Superior temporal gyrus (tissue), 1 donor: ENCODE measurements around the gene ITPR1.

Source experiments
- DNase-seq: peaks from one replicate; pipeline ENCODE4 v3.0.0-alpha.2; 2016; ENCODE audit errors: extremely low spot score

Gene ITPR1

DNA sequence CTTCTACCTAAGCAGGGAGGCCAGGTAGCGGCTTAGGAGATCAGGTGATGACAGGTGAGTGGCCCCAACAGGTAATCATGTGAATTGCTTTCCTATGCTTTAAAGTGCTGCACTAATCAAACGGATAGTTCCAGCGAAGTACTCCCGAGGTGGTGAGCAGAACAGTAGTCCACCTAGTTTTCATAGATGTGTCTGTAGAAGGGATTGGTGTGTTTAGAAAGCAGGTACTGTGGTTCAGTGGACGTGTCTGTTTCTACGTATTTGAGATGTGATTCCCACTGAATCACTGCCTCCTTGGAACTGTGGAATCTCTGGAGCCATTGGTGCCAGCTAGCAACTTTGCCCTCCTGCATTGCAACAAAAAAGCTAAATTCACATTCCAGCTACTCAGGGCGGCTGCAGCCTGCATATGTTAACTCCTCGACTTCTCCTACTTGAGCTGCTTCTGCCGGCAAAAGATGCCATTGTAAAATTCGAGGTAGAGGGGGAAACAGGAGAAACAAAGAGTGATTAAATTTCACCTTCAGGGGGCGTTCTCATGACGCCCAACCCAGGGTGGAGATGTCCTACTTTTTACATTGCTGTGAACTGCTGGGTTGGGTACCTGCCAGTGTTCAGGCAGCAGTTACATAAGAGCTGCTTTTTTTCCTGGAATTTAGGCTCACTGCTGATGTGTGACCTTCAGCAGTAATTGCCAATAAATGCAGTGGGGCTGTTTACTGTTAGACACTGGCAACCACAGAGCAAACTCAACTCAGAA is 227.3 kb downstream of the ITPR1 start:
- DNase-seq = peak; percentile 79

DNA sequence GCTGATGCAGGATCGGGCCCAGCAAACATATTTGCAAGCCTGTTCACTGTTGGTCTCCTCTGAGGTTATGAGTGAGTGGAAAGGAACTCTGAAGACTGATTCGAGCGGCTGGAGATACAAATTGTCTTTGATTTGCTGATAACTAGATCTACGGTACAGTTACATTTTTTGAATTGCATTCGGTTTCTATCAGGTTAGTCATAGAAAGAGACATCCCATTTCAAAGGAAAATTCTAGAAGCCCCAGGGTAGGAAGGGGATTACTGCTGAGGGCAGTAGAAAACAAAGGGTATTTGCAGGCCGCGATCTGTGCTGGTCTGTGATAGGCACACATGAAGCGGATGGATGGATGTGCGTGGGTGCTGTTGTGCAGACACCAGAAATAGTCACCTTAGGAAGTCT is 228.4 kb downstream of the ITPR1 start:
- DNase-seq = no peak

DNA sequence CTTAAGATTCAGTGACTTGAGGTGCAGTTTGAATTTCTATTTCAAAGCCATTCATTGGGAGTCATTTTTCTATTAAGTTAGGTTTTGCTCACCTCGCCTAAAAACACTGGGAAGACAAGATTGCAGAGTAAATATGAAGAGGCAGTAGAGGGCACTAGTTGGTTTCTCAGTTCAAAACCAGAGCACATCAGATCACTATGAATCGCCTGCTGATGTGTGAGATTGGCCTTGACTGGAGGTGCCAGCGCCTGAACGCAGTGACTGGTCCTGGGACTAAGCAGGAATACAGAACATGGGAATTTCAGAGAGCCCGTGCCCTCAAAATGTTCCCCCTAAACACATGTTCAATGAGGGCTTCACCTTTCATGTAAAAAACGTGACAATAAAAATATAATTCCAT is 229.0 kb downstream of the ITPR1 start:
- DNase-seq = peak; percentile 65

DNA sequence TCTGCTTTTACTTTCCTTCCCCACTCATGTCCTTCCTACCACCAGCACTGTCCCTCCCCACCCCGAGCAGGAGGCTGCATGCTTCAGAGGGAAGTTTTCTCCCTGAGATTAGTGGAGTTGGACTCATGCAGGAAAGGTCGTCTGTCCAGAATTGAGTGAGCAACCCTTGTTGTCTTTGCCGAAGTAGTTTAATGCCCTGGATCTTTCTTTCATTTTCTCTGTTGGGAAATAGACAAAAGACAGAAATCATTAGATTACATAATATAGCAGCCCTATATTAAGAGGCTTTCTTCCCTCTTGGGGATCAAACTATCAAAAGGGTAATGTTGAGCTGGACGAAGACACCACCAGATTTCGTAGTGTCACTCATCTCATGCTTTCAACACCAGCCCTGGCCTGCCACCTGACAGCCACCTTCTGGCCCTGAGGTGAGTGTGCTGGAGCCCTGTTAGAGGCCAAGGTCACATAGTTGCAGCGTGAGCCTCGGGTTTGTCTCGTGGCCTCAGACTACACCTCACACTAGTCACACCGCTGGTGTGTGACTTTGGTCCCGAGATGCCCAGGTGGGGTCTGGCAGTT is 231.0 kb downstream of the ITPR1 start:
- DNase-seq = no peak

DNA sequence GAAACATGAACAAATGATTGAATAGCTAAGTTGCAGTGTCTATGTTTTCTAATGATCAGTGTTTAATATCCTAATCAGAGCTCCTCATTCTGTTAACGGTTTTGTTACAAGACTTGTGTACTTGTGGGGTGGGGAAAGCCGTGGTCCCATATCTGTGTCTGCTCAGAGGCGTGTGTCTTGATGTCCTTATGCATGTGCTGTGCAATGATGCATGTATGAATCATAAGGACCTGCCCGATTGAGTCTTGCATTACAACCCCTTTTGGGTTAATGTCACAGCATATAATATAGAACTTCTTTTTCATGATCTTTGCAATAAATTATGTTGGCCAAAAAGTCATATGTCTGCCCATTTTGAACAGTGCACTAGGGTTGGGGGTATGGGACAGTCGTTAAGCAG is 233.4 kb downstream of the ITPR1 start:
- DNase-seq = no peak

DNA sequence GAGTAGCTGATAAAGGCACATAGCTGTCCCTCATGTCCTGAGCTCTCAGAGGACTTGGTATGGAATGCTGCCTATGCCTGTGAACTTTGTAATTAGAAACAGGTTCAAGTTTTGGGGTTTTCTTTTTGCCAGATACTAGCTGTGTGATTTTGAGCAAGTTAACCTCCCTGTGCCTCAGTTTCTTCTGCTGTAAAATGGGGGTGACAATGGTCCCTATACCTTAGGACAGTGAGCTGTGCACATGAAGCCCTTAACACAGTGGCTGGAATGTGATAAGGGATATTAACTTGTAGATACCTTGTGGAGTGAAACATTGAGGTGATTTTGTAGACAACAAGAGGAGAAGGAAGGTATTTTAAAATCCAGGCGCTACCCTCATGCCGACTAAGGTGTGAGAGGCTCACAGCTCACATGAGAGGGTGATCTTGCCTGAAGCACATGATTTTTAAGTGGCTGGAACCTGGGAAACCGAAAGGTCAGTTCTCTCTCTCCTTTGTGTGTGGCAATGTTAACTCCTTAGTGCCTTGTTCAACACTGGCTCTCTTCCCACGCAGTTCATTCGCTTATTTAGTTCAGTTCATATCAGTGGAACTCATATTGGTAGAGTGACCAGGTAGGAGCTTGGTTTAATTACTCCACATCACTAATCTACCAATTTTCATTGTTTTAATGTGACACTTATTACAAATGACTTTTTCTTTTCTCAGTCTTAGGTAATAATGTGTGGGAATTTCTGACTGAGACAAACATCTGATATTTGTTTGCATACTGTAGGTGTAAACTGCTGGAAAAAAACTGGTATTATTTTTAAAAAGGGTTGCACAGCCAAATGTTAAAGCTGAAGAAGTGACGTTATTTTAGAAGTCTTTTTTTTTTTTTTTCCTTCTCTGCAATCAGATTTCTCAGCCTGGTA is 236.2 kb downstream of the ITPR1 start:
- DNase-seq = peak; percentile 60

DNA sequence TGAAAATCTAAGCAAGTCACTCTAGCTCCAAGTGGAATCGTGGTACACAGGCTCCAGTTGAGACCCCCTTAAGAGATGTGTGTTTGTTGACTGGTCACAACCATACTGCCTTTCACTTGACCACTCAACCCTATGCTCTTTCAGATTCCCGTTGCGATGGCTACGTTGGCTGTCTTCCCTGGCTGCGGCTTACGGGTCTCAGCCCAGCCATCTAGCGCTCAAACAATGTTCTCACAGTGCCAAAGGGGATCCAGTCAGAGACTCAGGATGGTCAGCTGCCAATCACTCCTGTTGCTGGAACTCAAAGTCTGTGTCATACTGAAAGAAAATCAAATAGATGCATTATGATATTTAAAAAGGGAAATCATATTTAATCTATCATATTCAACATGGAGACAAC is 237.6 kb downstream of the ITPR1 start:
- DNase-seq = peak; percentile 65

DNA sequence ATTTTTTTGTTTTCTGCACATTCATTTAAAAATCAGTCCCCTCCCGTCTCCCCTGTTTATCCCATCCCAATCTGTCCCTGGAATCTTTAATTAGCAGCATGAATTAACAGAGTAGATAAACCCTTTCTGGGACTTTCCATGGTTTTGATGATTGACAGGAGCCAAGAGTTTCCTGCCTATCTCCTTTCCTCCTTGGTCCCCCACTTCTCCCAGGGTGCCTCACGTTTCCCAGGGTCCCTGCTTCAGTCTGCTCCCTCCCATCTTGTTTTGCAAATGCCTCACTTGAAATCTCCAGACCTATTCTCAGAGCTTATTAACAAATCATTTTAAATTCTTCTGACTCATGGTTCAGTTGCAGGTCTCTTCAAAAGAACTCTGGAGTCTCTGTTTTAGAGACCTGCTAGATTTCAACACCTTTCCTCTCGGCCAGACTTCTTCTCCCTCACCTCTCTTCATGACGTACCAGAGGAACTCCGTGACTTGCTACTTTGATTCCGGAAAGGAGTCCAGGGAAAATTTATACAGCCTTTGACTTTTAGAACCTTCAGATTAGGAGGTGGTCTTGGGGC is 238.5 kb downstream of the ITPR1 start:
- DNase-seq = no peak

DNA sequence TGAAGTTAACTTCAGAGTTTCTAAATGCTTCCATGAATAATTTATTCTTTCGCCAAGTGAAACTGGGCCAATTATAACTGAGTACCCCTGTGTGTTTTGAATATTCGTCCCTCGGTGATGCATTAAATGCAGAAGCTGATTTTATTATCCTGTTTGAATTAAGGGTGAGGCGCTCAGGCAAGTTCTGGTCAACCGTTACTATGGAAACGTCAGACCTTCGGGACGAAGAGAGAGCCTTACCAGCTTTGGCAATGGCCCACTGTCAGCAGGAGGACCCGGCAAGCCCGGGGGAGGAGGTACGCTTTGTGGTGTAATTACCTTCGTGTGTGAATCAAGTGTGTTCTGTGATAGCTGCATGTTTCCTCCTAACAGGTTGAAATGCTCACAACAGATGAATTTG is 239.8 kb downstream of the ITPR1 start:
- DNase-seq = no peak

DNA sequence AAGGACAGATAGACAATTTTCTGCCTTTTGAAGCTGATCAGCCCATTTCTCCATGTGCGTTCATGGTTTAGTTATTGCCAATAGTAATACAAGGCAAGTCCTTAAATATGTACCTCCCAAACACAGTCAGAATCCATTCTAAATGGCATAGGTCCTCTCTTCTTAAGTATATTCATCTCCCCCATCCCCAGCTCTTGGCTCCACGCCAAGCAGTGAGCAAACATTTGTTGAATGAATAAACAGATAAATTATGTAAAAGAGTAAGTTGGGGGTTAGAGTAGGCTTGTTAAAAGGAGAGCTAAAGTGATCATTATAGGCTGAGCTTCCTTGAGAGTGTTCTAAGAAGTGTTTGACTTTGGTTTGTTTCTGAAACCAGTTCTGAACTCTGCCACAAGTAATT is 241.3 kb downstream of the ITPR1 start:
- DNase-seq = no peak

DNA sequence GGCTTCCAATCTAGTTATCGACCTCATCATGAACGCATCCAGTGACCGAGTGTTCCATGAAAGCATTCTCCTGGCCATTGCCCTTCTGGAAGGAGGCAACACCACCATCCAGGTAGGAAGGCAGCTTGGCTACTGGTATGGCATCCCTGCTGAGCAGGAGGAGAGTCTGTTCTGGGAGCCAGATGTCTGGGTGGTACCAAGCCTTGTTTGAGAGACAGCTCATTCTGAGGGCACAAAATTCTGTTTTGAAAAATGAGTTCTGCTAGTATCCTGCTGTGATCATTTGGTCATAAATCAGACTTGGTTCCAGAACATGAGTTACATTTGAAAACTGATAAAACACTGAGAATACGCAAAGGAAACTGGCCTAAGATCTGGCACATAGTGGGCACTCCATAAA is 242.1 kb downstream of the ITPR1 start:
- no peak for DNase-seq

DNA sequence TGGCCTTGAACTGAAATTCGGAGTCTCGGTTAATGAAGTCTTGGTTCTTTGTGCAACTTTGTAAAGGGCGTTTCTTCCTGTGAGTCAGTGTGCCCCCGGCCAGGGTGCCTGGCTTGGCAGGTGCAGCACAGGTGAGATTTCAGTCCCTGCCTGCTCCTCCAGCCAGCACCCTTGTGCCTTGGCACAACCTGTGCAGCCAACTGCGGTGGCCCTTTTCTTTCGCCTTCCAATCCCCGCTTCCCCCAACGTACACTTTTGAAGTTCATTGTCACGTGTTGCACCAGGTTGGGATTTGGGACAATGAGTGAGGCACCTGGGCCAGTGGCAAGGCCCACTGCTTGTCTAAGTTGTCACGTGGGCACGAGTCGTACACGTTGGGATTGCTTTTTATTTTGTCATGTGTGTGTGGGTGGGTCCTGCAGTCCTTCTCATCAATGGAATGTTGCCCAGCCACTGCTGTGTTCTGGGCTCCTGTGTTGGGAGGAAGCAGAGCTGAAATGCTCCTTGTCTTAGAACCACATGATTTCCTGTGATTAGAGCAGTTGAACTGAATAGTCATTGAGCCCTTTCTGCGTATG is 243.2 kb downstream of the ITPR1 start:
- no peak for DNase-seq

DNA sequence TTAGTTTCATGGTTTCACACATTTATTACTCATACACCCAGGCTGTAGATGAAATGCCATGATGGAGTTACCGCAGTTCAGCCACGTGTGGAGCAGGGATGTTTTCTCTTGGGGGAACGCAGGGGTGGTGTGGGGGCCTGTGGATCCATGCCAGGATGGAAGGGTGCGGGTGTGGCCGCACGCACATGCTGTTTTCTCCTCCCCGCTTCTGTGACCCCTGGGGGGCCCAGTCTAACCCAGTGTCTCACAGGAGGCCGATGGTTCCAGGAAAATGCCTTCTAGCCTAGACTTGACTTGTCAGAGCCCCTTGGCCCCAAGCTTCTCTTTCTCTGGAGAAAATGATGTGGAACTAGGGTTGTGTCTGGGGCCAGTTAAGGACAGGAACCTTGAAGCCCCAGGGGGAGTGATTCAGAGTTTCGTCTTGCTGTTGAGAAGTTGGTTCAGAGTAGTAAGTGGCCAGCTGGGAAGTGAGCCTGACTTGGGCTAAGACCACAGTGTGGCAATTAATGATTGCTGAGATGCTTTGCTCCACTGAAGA is 245.7 kb downstream of the ITPR1 start:
- no peak for DNase-seq

DNA sequence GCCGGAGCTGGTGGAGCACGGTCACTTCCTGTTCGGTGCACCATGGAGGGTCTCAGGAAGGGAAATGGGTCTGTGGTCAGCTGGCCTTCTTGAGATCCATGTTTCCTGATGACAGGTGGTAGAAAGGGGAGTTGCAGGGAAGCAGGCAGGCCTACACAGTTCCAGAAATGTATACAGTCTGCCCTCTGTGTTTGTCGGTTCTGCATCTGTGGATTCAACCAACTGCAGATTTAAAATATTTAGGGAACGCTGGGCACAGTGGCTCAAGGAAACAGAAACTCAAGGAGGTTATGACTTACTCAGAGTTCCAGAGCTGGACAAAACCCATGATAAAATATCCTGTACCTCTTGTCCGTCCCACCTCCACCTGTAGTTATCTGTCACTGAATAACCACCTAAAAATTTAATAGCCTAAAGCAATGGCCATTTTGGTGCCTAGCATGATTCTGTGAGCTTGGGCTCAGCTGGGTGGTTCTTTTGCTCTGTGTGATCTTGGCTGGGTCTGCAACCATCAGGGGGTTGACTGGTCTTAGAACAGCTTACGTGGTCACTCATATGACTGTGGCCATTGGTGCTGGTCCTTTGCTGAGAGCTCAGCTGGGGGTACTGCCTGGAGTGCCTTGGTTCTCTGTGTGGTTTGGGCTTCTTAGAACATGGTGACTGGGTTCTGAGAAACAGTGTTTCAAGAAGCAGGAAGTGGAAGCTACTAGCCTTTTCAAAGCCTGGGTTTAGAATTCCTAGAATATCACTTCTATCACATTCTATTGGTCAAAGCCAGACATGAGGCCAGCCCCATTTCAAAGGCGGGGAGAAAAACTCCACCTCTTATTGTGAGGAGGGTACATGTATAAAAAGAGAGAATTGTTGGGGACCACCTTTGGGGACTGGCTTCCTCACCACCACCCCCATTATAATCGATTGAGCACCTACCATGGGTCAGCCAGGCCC is 246.4 kb downstream of the ITPR1 start:
- DNase-seq = no peak

DNA sequence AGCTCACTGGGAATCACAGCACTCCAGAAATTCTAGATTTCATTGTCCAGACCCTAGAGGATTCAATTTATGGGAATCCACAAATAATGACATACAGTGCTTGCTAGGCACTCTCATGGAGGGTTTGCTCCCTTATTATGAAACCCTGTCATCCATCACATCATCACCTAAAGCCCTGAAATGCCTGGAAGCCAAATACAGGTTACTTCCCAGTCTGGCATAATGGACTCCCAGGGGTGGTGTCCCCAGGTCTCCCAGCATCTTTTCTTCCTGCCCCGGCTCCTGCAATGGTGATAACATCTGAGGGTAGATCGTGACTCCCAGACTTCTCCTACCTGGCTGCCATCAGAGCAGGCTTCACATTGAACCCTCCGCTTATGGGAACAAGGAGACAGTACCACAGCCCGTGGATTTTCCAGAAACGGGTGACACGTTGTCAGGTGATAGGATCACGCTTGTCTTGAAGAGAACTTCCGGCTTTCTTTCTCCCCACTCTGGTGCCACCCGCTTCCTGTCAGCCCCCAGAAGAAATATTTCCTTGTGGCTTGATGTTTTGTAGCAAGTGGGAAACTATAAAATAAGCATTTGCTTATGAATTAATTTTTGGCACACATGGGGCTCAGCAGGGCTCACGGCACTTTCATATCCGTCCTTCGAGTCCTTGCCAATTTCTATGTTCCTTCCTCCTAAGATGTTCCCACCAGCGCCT is 247.4 kb downstream of the ITPR1 start:
- no peak for DNase-seq

DNA sequence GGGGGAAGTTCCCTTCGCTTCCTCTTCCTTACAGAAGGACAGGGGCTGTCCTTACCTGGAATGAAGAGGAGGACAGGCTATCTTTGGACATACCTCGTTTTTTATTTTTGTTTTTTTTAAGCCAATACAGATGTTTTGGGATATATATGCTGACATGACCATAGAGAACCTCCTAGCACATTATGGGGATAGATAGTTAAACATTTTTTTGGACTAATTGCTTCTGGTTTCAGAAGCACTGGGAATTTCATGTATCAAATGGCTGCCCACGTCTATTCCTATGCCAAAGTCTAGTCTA is 247.9 kb downstream of the ITPR1 start:
- no peak for DNase-seq

DNA sequence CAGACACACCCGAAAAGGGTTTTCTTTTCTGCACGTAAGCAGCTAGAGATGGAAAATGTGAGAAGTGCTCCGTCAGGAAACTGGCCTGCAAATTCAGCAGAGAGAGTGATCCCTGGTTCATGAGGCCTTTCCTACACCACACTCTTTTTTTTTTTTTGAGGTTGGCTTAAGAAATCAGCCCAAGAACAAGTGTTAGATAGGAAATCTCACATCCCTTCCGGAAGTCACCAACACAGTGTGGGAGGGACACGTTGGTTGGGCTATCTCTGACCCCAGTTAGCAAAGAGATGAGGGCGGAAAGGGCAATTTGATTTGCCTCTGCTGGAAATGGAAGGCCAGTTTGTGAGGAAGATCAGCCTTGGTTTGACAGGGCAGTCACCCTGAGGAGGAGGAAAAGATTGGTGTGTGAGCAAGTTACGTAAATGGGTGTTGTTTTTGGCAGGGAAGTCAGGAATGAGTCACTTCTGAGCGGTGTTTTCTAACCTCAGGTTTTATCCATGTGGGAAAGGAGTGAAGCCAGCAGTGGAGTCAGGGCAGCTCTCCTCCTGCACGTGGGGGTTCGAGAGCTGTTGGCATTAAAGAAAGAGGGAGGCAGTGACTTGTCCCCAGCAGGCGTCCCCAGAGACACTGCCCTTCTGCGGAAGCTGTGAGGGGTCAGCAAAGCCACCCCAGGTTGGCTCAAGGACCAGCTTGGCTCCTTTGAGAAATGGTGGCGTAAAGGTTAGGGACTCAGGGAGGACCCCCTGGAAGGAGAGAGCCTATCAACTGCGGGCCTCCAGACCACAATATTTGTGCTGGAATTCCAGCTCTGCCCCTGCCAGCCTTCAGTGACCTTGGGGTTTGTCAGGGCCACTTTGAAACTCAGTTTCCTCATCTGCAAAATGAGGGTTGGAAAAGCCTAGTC is 248.5 kb downstream of the ITPR1 start:
- no peak for DNase-seq

DNA sequence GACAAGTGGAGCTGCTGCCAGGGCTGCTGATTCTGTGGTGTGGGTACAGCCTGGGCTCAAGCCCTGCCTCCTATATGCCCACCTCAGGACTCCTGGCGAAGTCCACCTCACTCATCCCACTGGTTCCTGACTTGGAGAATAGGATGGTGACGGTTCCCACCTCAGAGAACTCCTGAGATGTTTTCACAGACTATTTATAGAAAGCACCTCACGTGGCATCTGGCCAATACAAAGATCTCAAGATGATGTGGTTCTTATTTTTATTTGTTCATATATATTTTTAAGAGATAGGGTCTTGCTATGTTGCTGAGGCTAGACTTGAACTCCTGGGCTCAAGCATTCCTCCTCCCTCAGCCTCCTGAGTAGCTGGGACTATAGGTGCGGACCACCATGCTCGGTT is 249.2 kb downstream of the ITPR1 start:
- no peak for DNase-seq

DNA sequence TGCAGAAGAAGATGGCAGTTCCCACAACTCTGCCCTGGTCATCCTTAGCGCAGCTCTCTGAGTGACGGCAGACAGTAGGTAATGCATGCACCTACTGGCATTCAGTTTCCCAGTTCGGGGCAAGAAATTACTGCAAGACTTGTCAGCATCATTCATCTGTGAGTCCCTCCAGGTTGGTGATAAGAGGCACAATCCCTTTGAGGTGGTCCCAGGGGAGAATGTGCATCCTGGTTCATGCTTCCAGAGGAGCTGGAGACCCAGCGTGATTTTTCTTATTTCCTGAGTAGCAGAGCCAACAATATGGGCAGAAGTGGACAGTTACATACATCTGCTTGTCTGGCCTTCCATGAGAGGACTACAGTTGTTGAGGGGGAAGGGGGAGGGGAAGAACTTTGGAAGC is 250.2 kb downstream of the ITPR1 start:
- DNase-seq = no peak
